ENCODE measurements around the gene S1PR3.

S1PR3 gene

DNA sequence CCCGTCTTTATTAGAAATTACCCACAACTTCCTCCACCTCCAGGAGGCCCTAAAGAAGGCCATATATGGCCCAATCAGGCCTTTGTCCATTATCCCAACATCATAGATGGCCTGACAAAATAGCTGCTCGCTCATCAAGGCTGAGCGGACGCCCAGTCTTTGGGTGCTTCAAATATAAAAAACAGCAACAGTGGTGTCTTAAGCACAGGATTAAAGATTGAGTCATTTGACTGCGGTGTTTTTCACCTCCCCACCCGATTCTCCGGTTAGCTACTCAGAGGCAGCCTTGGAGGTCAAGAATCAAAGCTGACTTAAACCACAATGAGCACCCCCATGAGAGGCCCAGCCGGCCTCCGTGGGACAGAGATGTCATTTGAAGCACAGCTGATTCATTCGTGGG lies 18.8 kb downstream of the S1PR3 start:
- DNase-seq: no peak

DNA sequence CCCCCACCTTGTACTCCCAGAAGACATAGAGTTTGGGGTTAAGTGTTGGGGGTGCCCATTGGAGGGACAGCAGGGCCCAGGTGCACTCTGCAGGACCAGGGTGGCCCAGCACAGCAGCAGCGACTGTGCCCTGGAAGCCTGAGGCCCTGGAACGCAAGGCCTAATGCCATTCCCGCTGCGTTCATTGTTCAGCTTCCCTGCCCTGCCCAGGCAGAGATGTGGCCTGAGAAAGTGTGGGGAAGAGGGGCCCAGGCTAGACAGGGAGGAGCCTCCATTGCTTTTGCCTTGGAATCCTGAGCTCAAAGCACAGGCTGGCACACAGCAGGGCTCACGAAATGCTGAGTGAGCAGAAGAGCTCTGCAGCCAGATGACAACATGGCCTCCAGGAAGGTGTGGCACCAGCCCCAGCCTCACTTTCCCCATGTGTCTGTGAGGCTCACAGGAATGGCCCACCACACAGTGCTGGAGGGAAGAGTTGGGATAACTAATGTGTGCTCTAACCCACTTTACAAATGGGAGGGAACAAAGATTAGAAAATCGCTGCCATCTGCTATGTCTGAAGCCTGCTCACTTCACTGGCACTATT lies 19.4 kb downstream of the S1PR3 start:
- no peak for DNase-seq

DNA sequence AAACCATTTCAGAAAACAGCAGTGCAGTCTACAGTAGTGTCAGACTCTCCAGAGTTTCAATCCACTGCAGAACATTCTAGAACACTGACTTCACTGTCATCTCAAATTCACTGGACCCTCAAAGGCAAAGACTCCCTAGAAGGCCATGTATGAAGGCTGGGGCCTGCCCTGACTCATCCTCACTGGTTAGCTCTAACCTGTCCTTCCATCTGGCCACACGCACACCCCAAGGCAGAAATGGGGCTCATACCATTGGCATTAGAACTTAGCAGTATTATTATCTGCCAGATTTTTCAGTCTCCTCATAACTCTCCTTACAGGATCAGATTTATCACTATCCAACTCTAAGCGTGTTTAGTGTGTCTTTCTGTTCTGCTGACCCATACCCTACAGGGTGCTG lies 20.4 kb downstream of the S1PR3 start:
- DNase-seq: no peak

DNA sequence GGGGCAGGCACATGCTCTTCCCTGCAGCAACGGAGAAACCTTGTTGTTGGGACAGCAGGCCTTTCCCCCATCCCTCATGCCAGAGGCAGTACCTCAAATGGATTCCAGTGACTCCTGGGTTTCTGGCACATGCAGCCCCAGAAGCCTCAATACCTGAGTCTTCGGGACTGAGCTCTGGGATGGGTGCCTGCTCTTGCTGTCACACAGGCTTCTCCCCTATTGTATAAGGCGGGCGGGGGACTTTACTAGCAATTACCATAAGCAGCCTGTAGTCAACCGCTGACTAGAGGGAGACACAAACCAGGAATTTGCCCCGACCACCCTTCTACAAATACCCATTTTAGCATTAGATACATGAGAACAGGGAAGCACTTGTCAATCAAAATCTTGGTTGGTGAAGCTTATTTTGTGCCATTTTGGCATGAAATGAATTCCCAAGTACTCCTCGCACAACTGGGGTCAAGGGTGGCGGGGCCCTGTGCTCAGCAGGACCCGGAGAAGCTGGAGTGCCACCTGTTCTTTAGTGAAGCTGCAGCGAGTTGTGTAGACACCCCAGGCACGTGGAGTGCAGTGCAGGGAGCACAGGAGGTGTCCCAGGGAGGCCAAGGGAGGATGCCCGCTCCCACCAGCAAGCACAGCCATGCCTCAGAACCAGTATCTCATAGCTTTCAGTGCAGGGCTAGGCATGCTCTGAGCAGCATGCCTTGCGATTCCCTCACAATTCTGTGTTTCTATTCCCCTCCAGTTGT lies 21.2 kb downstream of the S1PR3 start:
- DNase-seq: no peak

DNA sequence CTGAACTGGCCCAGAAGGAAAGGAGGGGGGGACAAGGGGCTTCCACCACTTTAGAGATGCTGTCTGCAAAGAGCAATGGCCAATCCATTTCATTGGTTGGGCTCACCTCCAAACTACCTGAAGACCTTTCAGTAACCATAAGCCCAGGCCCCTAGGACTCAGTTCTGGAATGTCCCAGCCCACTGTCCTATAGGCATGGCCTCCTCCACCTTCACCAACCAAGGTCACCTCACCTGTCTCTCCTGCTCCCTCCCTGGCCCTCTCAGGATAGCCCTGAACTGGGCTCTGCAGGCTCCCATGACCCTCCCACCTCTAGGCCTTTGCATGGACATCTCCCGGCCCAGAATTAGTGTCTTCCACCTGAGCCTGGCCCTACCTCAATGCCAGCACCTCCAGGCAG lies 22.4 kb downstream of the S1PR3 start:
- DNase-seq: no peak

DNA sequence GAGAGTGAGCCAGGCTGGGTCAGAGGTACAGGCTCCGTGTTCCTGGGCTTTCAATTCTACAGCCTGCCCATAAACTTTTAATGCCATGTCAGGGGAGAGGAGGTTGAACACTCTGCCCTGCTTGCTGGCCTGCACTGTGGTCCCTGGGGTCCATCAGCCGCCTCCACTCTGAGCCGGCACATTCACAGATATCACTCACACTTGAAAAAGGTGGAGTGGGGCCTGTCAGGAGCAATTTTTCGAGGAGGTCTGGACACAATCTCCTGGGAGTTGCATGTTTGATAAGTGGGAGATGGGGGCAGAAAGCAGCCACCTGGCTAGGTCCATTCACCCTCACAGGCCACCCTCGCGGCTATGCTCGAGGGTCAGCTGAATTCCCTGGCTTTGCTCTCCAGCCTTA lies 22.9 kb downstream of the S1PR3 start:
- DNase-seq: no peak

DNA sequence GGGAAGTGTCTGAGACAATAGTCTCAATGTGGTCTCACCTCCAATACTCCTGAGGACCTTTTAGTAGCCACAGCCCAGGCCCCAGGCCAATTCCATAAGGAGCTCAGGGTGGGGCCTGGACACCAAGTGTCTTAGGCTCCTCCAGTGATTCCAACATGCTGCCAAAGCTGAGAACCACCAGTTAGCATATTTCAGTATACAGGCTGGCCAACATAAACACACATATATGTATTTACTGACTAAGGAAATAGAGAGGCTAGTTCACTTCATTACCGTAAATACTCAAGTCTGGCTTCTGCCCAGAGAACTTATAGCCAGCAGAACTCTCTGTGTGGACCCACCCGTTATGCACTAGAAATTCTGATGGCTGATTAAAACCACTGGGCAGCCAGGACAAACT lies 24.1 kb downstream of the S1PR3 start:
- DNase-seq: no peak

DNA sequence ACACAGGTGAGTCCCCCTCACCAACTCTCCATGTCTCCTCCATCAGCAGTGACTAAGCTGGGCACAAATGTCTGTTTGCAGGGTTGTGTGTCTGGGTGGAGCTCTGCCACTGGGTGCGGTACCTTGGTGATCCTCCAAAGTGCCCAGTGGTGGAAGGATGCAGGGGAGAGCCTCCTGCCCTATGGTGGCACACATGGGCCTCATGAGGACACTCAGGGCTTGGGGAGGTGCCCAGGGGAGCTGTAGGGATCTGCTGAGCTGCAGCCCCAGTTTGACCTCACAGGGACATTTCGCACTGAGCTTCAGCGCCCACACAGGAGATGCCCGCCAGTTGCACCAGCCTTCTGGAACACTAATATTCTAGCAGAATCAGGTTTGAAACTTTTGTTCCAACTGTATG lies 29.5 kb downstream of the S1PR3 start:
- DNase-seq: no peak

DNA sequence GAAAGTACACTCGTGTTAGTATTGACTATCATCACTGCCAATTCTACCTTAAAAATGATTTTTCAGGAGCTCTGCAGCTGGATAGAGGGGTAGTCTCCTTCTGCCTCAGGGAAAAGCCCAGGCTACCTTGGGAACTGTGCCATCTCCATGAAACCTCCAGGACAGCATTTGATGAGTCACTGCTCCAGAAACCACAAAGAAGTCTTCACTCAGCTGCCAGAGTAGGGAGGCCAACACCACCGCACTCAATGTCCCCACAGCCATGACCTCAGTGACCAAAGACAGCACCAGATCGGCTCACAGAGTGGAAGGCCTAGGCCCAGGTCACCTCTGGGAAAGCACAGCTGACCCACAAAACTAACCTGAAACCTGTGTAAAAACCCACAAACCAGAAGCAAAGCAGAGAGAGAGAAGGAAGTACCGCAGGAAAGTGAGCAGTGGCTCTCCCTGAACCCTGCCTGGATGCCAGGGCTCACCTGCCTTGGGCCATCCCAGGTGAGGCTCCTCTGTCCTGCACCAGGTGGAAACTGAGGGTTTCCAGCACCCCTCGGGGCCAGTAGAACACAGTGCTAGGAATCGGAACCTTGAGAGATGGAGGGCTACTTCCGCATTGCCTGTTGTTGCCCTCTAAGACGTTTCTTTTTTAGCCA lies 30.0 kb downstream of the S1PR3 start:
- no peak for DNase-seq

DNA sequence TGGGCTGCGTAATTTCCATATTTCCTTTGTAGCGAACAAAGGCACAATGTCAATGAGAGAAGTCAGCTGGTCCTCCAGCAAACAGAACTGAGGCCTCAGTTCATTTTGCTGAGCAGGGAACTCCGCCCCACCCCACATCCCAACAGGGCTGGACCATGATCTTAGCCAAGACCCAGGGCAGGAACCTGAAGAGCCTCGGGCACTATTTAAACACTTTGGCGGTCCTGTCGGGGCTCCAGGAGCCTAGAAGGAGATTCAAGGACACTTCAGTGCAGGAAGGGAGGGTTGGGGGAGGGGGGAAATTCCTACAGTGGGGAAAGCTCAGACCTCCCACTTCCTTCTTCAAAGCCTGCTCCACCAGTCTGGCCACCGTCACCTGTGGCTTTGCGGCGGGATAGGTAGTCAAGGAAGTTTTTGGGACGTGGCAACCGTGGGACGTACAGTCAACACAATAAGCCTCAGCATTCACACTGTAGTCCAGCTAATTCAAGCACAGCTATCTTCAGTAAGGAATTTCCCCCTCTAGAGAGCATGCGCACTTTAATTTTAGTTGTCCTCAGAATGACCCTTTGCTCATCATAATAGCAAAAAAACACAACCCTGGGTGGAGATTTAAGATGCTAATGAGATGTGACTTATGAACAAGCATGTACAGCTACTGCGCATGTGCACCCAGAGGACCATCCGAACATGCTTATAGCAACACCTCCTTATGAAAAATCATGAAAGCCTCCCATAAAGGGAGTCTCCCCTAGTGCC lies 30.9 kb downstream of the S1PR3 start:
- DNase-seq: no peak

DNA sequence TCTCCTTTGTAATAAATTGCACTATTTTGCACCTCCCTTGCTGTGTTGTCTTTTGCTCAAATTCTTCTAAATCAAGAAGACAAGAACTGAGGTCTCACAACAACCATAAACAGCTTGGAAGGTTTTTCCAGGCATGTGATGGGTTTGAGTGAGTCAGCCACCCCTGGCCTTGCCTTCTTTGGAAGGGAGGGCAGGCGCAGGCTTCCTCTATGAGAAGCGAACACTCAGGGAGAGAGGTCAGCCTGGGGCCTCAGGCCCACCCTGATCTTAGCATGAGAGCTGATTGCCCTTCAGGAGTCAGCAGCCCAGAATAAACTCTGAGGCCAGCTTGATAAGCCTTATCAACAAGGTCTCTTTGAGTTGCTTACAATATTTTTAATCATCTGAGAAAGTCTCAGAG lies 31.6 kb downstream of the S1PR3 start:
- no peak for DNase-seq

DNA sequence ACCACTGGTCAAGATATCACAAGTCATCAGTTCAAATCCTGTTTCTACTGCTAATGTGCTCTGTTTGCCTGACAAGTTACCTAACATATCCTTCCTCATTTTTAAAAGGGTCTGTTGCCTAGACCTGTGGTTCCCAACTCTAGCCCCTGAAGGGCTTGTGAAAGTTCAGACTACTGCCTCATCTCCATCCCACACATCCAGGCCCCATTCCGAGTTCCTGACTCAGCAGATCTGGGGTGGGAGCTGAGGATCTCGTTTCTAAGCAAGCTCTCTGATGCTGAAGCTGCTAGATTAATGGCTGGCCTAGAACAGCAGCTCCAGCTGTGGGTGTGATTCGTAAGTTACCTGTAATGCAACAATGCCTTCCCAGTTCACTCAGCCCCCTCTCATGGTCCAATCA lies 32.5 kb downstream of the S1PR3 start:
- DNase-seq: no peak

DNA sequence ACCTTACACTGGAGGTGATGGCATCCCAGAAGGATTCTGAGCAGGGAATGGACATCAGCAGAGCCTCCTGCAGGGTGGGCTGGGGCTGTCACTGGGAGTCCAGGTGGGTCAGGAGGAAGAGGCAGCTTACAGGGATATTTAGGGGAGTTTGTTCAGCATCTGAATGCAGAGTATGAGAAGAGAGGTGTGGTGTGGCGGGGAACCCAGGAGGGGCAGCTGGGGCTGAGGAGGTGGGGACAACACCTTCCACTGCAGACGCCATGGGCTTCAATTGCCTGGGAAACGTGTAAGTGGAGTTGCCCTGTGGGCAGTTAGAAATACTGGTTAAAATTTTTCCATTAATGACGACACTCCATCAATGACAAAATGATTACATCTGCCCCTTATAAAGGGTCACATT lies 33.5 kb downstream of the S1PR3 start:
- no peak for DNase-seq

DNA sequence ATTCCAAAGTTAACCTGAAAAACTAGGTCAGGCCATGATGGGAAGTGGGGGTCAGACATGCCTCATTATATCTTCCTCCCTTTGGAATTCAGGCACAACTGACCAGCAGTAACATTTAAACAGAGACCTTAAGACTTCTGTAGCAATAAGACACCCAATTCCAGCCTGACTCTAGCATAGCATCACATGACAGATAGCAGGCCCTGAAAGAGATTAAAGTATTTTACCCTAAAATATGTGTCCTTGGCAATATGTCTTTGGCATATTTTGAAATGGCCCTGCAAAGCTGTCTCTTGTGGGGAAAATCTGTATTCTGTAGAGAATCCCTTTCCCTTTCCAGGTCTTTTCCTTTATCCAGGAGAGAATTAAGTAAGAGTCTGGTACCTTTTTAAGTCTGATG lies 34.3 kb downstream of the S1PR3 start:
- DNase-seq: no peak

DNA sequence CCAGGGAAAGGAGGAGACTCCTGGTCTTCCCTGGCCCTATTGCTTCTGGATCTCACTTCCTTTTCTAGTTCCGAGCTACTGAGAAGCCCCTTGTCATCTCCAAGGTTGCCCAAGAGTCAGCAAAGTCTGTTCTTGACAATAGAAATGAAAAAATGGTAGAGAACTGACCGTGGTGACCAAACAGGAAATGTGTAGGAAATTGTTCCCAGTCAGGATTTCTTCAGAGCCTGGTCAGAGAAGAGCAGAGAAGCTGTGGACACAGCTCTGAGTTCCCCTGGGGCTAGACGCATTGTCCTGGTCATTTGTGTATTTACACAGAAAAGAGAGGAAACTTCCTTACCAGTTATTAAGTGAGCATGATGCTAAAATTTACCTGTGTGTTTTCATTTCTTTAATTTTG lies 35.6 kb downstream of the S1PR3 start:
- DNase-seq: no peak

DNA sequence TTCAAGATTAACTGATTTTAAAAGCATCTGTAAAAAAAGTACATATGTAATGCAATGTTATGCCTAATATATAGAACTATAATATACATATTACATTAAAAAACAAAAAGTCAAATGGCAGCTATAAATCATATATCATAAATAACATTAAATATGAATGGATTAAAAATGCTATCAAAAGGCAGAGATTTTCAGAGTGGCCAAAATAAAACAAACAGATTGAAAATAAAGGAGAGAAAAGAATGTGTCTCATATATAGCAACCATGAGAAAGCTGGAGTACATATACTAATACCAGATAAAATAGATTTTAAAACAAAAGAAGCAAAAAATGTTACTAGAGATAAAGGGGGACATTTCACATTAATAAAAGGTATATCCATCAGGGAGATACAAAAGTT lies 38.5 kb downstream of the S1PR3 start:
- no peak for DNase-seq

DNA sequence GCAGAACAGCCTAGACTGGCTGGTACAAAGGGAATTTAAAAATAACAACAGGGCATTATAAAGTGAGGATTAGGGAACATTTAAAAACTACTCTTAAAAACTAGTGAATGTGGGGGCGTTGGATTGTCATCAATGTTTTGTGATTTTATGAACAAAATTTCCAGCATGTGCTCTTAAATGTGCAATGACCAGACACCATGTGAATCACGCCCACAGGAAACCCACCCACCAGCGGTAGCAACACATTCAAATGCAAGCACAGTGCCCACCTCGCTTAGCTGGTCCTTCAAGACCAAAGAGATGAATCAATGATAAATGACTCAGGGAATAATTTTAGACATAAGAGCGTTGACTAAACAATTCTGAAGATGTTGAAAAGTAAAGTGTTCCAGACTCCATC lies 40.9 kb downstream of the S1PR3 start:
- DNase-seq: no peak

DNA sequence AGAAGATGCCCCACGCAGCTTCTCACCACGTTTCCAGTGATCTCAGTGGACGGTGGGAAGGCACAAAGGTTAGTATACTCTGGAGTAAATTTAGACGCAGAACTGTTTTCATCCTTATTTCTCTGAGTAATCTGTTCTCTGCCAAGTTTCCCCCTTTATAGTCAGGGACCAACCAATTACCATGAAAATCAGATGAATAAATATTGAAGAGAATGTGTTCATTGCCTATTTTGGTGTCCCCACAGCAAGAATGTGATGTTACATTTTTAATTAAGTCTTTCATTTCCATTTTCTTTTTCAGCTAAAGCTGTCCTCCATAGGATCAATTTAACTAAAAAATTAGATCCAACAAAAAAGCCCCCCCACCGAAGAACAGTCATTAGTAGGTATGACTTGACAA lies 41.4 kb downstream of the S1PR3 start:
- DNase-seq: no peak

DNA sequence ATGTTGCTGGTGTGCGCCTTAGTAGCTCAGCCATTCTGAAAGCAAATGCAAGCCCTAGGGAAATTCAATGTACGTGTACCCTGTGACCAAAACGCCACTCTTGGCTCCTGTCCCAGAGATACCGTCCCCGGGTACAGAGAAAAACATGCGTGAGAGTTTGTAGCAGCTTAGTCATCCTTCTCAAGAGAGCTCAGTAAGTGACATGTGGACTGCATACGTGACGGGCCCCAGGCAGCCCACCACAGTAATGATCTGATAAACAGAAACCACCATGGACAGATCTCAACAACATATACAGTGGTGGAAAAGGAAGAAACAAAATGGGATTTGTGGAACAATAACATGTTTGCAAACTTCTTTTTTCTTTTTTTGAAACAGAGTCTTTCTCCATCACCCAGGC lies 45.1 kb downstream of the S1PR3 start:
- DNase-seq: no peak

DNA sequence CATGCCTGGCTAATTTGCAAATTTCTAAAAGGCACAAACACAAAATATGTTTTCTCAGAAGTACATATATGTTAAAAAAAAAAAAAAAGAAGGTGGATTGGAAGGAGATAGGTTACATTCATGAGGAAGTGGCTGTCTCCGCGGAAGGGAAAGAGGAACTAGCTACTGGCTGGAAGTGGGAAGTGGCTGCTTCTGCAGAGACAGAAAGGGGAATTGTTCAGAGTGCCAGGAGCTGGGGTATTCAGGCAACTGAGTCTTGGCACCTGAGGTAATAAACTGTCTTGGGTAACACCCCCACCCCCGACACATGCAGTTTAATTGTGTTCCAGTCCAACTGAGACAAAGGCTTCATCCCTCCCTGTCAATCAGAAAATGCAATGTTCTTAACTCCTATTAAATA lies 45.6 kb downstream of the S1PR3 start:
- no peak for DNase-seq

DNA sequence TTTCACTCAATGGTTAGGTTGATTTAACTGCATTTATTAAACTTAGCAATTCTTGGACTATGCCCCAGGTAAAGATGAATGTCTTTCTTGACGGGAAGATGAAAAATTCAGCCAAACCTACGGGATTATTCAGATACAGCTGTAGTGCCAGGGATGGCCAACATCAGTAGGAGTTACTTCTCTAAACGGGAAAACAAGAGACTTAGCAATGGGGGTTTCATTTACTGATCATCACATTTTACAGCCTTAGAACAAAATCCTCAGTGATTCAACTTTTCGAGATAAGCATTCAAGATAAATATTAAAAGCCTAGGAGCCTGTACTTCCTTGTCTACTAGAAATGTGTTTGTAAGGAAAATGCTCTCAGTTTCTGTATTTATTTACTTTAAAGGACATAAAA lies 46.1 kb downstream of the S1PR3 start:
- DNase-seq: no peak

DNA sequence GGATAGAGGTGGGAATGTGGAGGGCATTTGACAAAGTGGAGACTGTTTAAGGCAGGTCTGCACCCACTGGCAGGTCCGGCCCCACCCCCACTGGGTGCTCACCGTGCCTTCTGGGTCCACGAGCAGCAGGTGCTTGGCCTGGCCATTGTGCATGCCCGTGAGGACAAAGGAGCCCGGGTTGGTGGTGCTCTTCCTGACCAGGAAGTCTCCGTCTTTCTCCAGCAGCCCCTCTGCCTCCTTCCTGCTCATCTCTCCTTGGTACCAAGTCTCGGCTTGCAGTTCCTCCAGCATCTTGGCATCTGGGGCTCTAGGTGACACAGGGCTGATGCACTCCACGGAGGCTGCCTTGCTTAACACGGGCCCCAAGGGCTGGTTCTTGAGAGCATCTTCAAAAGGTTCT lies 46.6 kb downstream of the S1PR3 start:
- no peak for DNase-seq

DNA sequence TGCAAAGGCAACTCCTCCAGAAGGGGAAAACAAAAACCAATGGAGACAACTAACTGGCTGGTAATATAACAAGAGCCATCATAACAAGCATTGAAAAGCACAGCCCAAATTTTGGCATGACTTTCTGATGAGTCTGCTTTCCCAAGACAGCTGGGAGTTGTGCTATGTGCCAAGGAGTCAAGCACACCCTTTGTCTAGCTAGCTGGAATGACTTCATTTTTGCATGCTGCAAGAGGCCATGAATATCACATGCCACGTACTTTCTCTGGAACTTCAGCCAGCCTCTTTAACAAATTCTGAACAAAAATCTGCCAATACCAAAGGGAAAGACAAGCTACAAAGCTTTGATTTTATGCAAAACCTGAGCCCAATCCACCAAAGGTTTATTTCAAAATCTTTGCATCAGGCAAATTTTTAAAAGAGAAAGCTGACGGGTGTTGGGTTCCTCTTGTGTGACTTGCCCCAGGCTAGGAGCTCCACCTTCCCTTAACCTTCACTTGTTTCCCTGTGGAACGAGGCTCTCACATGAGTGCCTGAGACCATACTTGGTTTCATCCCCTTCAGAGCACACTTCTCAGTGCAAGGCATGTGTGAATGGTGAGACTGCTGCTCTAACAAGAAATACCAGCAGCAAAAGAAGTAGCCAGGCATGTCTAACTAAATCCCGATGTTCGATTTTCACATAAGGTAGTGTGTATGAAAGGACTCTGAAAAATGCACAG lies 47.3 kb downstream of the S1PR3 start:
- DNase-seq: peak; percentile 71
